Renal pelvis (tissue), 4 donors: ENCODE measurements around the gene TMEM45B. TPM values are rescaled to one million over a fixed set of nuclear protein-coding genes. Genes with fewer than 3 reads are reported as not detected.
A peak's percentile ranks its signal among the peaks of the same experiment; 100 is the strongest.

ENCODE experiments used
- DNase-seq: peaks from one replicate; pipeline ENCODE4 v3.0.0-alpha.2; 2013
- polyA plus RNA-seq, 3 donors: library from polyadenylated mRNA; unstranded; fragments of 120-200 nt; gene quantifications; one replicate each; pipeline ENCODE4 v1.2.1, GENCODE V29; 2013; ENCODE audit not compliant: insufficient read length in 3 of 3

Gene TMEM45B
- polyA plus RNA-seq, 3 donors = 16.1 to 28.9 (median 17.4) TPM

DNA sequence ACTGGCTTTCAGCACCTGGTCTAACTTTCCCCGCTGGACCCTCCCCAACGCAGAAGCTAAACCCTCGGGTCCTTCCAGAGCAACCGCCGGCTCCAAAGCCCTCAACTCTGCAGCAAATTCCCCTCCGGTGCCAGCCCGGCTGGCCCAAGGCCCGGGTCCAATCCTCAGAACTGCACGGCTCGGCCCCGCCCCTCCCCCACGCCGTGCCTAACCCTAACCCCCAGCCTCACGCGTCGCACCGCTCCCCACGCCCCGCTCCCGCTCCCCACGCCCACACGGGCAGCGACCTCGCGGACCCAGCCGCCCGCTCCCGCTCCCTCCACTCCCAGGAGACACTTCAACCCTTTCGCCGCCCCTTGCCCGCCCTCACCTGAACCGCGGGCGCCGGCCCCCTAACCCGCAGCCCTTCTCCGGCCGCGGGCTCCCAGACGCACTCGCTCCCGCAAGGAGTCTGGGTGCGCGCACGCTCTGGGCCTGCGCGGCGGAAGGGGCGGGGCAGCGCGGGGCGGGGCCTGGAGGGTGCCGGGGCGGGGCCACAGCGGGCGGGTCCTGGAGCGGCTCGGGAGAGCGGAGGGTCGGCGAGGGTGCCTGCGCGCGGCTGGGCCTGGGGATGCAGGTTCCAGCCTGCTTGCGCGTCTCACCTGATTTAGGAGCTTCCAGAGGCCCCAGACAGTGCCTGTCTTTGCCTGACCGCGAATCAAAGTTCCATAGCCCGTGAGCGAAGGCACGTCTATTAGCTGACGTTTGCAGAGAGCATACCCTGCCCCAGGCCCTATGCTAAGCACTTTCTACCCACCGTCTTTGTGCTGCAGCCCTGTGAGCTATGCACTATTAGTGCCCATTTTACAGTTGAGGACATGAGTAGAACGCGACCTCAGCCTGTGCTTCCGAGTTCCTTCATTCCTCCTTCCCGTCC is 79.7 kb downstream of the TMEM45B start, which contains the start of gene NFRKB:
Gene NFRKB, minus strand, starts transcription at position 453 of the 916 bp plus-strand sequence. CDS start 2,729 bp downstream, outside the sequence.
- DNase-seq = peak; percentile 83

DNA sequence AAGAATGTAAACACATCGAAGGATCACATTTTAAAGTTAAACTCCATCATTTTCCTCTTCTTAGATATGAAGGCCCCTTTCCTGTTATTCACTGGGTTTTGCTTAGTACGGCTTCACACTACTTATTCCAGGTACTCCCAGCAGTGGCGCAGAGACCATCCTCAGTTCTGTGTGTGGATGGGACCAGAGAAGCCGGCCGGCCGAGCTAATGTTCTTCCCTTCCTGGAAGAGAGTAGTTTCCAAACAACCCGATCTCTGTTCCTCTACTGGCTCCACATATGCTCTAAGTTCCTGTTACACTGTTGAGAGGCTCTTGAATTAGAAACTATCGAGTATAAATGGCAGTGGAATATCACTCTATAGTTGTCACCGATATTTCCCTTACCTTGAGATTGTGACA is 80.4 kb downstream of the TMEM45B start:
- DNase-seq = no peak

GRCh38 chr11:129905402-129905801 is 89.8 kb downstream of the TMEM45B start:
- no peak for DNase-seq

Other genes with a start within 250 kb of the TMEM45B start
- gene NFRKB, start 79.7 kb downstream of the TMEM45B start, polyA plus RNA-seq = 10 to 100 TPM; 45.3 to 55.6 (median 53.1) TPM
- 10 to 100 TPM in 2 of 3 donors, 1 to 10 TPM in 1; 8.6 to 11.0 (median 10.3) TPM for gene PRDM10, start 187.0 kb downstream of the TMEM45B start, polyA plus RNA-seq